Prostate gland (tissue), 2 donors: Measurements from ENCODE around the gene RTP3.

Experiments used
- CTCF ChIP-seq, 4 experiments: fragments of 200-600 bp in 2 of 4; fragments of 450-650 bp in 2 of 4; sonication (generic) in 2 of 4; IDR thresholded peaks; 1 replicate in 3 of 4; 2 replicates in 1 of 4; pipeline ENCODE4 v1.5.1; 2016 to 2019; ENCODE audit warnings: antibody characterized with exemption in 4 of 4, mild to moderate bottlenecking in 2 of 4, moderate library complexity in 2 of 4
- POLR2A ChIP-seq: fragments of 450-650 bp; IDR thresholded peaks from one replicate; pipeline ENCODE4 v1.6.1; 2016; ENCODE audit warnings: antibody characterized with exemption, mild to moderate bottlenecking
- POLR2AphosphoS5 ChIP-seq: sonication (generic); formaldehyde crosslinking; IDR thresholded peaks from one replicate; pipeline ENCODE4 v1.6.1; 2017; ENCODE audit warnings: antibody characterized with exemption

GRCh38 chr3:46524832-46525231 lies 27.1 kb downstream of the RTP3 start:
- TF ChIP-seq CTCF (IDR thresholded peaks at IDR 0.05) = no peak
- no peak for TF ChIP-seq POLR2A
- no peak for TF ChIP-seq POLR2AphosphoS5
